Frontal cortex (tissue), 4 donors: ENCODE data around the gene OR2B2. TPM values are rescaled to one million over a fixed set of nuclear protein-coding genes. Genes with fewer than 3 reads are reported as not detected.

Source experiments
- DNase-seq, 2 donors: peaks; one replicate each; pipeline ENCODE4 v3.0.0; 2012; ENCODE audit warnings: low spot score in 2 of 2
- FAIRE-seq: peaks from 2 replicates; lab custom pipeline; 2012; peaks lifted over from hg19 to GRCh38; lab: Jason Lieb, UNC
- total RNA-seq: library from RNA; depleted of rRNA; stranded (reverse); fragments of >200 nt; gene quantifications from one replicate; pipeline ENCODE4 v1.2.3, GENCODE V29; 2014
- donor health status: control.
- donor health status: control.
- donor health status: control.

OR2B2 gene
- total RNA-seq, 1 donor from 2014 or later, result not detected

GRCh38 chr6:27894839-27895762 lies 17.1 kb downstream of the OR2B2 start:
- FAIRE-seq, result no peak
- DNase-seq, result peak; percentile 73 to 77

GRCh38 chr6:27893836-27894807 lies 18.1 kb downstream of the OR2B2 start:
- FAIRE-seq, result no peak
- DNase-seq, result peak; percentile 71 to 82

- FAIRE-seq (no peak), DNase-seq (peak in 1 of 2 donors; percentile 57)
These were observed 18.9 kb downstream of the OR2B2 start for GRCh38 chr6:27893059-27893835.

- DNase-seq (no peak), FAIRE-seq (no peak)
These were observed 19.5 kb downstream of the OR2B2 start for GRCh38 chr6:27892649-27893058.

GRCh38 chr6:27891320-27891875 lies 20.8 kb downstream of the OR2B2 start:
- DNase-seq, result no peak
- FAIRE-seq, result no peak

GRCh38 chr6:27890445-27891319 lies 21.5 kb downstream of the OR2B2 start:
- DNase-seq (no peak), FAIRE-seq (no peak)

GRCh38 chr6:27889628-27890444 lies 22.4 kb downstream of the OR2B2 start:
- DNase-seq (no peak), FAIRE-seq (no peak)

GRCh38 chr6:27889275-27889627 lies 22.9 kb downstream of the OR2B2 start:
- FAIRE-seq (no peak), DNase-seq (no peak)

- DNase-seq (no peak), FAIRE-seq (no peak)
These were observed 23.6 kb downstream of the OR2B2 start for GRCh38 chr6:27888566-27888965.

GRCh38 chr6:27886073-27886472 lies 26.1 kb downstream of the OR2B2 start:
- no peak for FAIRE-seq
- DNase-seq, result no peak

- DNase-seq (no peak), FAIRE-seq (no peak)
These were observed 29.1 kb downstream of the OR2B2 start for GRCh38 chr6:27883136-27883535.

GRCh38 chr6:27882624-27883023 lies 29.6 kb downstream of the OR2B2 start:
- DNase-seq, result no peak
- no peak for FAIRE-seq

- DNase-seq (no peak), FAIRE-seq (no peak)
These were observed 32.4 kb downstream of the OR2B2 start for GRCh38 chr6:27879837-27880236.

GRCh38 chr6:27874016-27874415 lies 38.2 kb downstream of the OR2B2 start:
- no peak for FAIRE-seq
- DNase-seq, result no peak

- no peak for DNase-seq
- no peak for FAIRE-seq
These were observed 38.9 kb downstream of the OR2B2 start for GRCh38 chr6:27873021-27873940.

GRCh38 chr6:27872642-27873020 lies 39.6 kb downstream of the OR2B2 start:
- DNase-seq (no peak), FAIRE-seq (no peak)
